Spleen (tissue), 11 donors: Measurements from ENCODE around the gene FDPS. TPM values are rescaled to one million over a fixed set of nuclear protein-coding genes. Genes with fewer than 3 reads are reported as not detected.
A peak's percentile ranks its signal among the peaks of the same experiment; 100 is the strongest.

ENCODE experiments used
- DNase-seq: peaks from one replicate; pipeline ENCODE4 v3.0.0-alpha.2; 2020
- H3K27ac ChIP-seq, 8 donors: fragments of 200-600 bp; sonication (generic) in 7 of 8; 1 replicate in 4 of 8; 2 replicates in 4 of 8; pipeline versions ENCODE4 v1.5.0 to v1.8.0; 2016 to 2021; ENCODE audit warnings: inconsistent platforms in 4 of 8, mild to moderate bottlenecking in 4 of 8, moderate library complexity in 1 of 8
- H3K27me3 ChIP-seq, 7 donors: fragments of 200-600 bp; sonication (generic) in 6 of 7; replicated peaks in 1 of 7; 1 replicate in 4 of 7; 2 replicates in 3 of 7; pipeline versions ENCODE4 v1.5.0 to v1.8.0; 2016 to 2021; ENCODE audit warnings: inconsistent platforms in 3 of 7, mild to moderate bottlenecking in 1 of 7
- H3K36me3 ChIP-seq, 6 donors: fragments of 200-600 bp; sonication (generic) in 5 of 6; 1 replicate in 4 of 6; 2 replicates in 2 of 6; pipeline versions ENCODE4 v1.5.0 to v1.8.0; 2016 to 2021; ENCODE audit warnings: inconsistent platforms in 2 of 6
- H3K4me1 ChIP-seq, 6 donors: fragments of 200-600 bp; sonication (generic) in 5 of 6; 1 replicate in 3 of 6; 2 replicates in 3 of 6; pipeline versions ENCODE4 v1.5.0 to v1.8.0; 2016 to 2021; ENCODE audit warnings: inconsistent platforms in 3 of 6
- H3K4me3 ChIP-seq, 8 donors: fragments of 200-600 bp; sonication (generic) in 7 of 8; 1 replicate in 4 of 8; 2 replicates in 4 of 8; pipeline versions ENCODE4 v1.5.0 to v1.8.0; 2016 to 2021; ENCODE audit warnings: inconsistent platforms in 4 of 8, mild to moderate bottlenecking in 4 of 8, moderate library complexity in 2 of 8
- H3K9me3 ChIP-seq, 8 donors: fragments of 200-600 bp; sonication (generic) in 7 of 8; 1 replicate in 4 of 8; 2 replicates in 4 of 8; pipeline versions ENCODE4 v1.5.0 to v1.8.0; 2016 to 2021; ENCODE audit warnings: inconsistent platforms in 4 of 8
- CTCF ChIP-seq, 11 experiments: fragments of 200-600 bp in 7 of 11; fragments of 450-650 bp in 4 of 11; sonication (generic) in 4 of 11; IDR thresholded peaks in 8 of 11; conservative IDR thresholded peaks in 3 of 11; 1 replicate in 7 of 11; 2 replicates in 4 of 11; pipeline versions ENCODE4 v1.4.0 to v1.8.0; 2016 to 2021; ENCODE audit warnings: antibody characterized with exemption in 11 of 11, inconsistent platforms in 4 of 11, mild to moderate bottlenecking in 1 of 11
- POLR2A ChIP-seq, 3 donors: fragments of 450-650 bp; IDR thresholded peaks; one replicate each; pipeline ENCODE4 v1.5.1; 2017; ENCODE audit warnings: antibody characterized with exemption in 3 of 3, mild to moderate bottlenecking in 1 of 3
- POLR2AphosphoS5 ChIP-seq, 3 donors: sonication (generic); formaldehyde crosslinking; IDR thresholded peaks; one replicate each; pipeline ENCODE4 v1.5.1; 2017; ENCODE audit warnings: antibody characterized with exemption in 3 of 3
- WGBS, 5 donors: extraction: QIAGEN DNeasy Blood & Tissue Kit in 3 of 5; methylation state at CpG; one replicate each; pipeline versions ENCODE4 v1.1.5 to v1.1.7; 2013 to 2018; 5-methylcytosine and 5-hydroxymethylcytosine counted together
- intact Hi-C: fragments of 100-400 bp; cut with DNase I; formaldehyde crosslinking; loops from one replicate; pipeline ENCODE4 v1.15.0; 2023; ENCODE audit warnings: low total_unique reads
- polyA plus RNA-seq, 3 donors: library from polyadenylated mRNA; stranded (reverse); fragments of 200-250 nt; gene quantifications; one replicate each; pipeline ENCODE4 v1.2.1, GENCODE V29; 2013
- total RNA-seq, 7 donors: library from RNA; depleted of rRNA in 3 of 7; stranded (reverse); fragments of >200 nt in 3 of 7; fragmentation: NEBNext Ultra II Directional in 4 of 7; extraction: Animal tissue kit (Norgen Biotek cat#: 25700) in 4 of 7; gene quantifications; one replicate each; pipeline versions ENCODE4 v1.1.0 to v1.2.1, GENCODE V29; 2016 to 2021
- donor health status: healthy with polysubstance abuse.
- donor health status: DM: no; HTN: no; CAD: no; lungs with moderate emphysema.
- donor health status: DM: no; HTN: no; CAD: no.
- donor health status: Bipolar disorder and iron deficiency.
- donor health status: healthy.
- donor health status: DM: no; HTN: no; CAD: no.
- donor health status: DM: yes; HTN: yes; CAD: no.

Gene FDPS
- total and polyA plus RNA-seq, 10 donors, result 84.5 to 134 (median 105) TPM

GRCh38 chr1:155324037-155324716 is 15.5 kb downstream of the FDPS start:
- intact Hi-C loops, result loop anchor here (10.0 kb wide), 1 partner anchor 49 kb away; the partner anchor contains the start of genes CLK2 and HCN3
- Histone ChIP-seq H3K27me3 (no peaks in the 10 kb centered on the region), H3K36me3 (peaks cover 0 to 34% (median 12%) of the 10 kb centered on the region in 6 donors), H3K27ac (peak overlapping the region; percentile 95 to 99 (median 96)), H3K4me3 (peak overlapping the region; percentile 80 to 97 (median 89)), H3K4me1 (peaks cover 20 to 69% (median 48%) of the 10 kb centered on the region in 6 donors), H3K9me3 (no peaks in the 10 kb centered on the region)
- TF ChIP-seq POLR2AphosphoS5 (IDR thresholded peaks at IDR 0.05), result peak; percentile 89 to 92 (median 91)
- peak in 2 of 11 experiments; percentile 9 for TF ChIP-seq CTCF (IDR thresholded peaks at IDR 0.05 in 8 of 11, conservative IDR thresholded peaks at IDR 0.05 in 3 of 11)
- peak in 2 of 3 donors; percentile 52 to 65 for TF ChIP-seq POLR2A (IDR thresholded peaks at IDR 0.05)
- peak; percentile 98 for DNase-seq
- 0 to 1% (median 0%) methylated on average over 9 to 44 of the region's 44 CpGs for WGBS, 5 donors

GRCh38 chr1:155324717-155325602 is 16.3 kb downstream of the FDPS start:
- H3K27ac ChIP-seq, result peak overlapping the region; percentile 95 to 99 (median 96)
- H3K4me1 ChIP-seq, result peaks cover 19 to 61% (median 45%) of the 10 kb centered on the region in 6 donors
- H3K36me3 ChIP-seq, result peaks cover 0 to 35% (median 13%) of the 10 kb centered on the region in 6 donors
- WGBS, 5 donors, result 16 to 22% (median 19%) methylated on average over 39 to 59 of the region's 59 CpGs
- intact Hi-C loops, result loop anchor here (10.0 kb wide), 1 partner anchor 50 kb away; the partner anchor contains the start of genes CLK2 and HCN3
- H3K27me3 ChIP-seq, result no peaks in the 10 kb centered on the region
- no peaks in the 10 kb centered on the region for H3K9me3 ChIP-seq
- peak overlapping the region; percentile 80 to 97 (median 89) for H3K4me3 ChIP-seq
- TF ChIP-seq POLR2AphosphoS5 (IDR thresholded peaks at IDR 0.05) (peak in 1 of 3 donors; percentile 49), CTCF (IDR thresholded peaks at IDR 0.05 in 8 of 11, conservative IDR thresholded peaks at IDR 0.05 in 3 of 11) (peak in 7 of 11 experiments; percentile 20 to 54 (median 35)), POLR2A (IDR thresholded peaks at IDR 0.05) (no peak)
- peak; percentile 86 for DNase-seq

GRCh38 chr1:155325603-155325893 is 16.9 kb downstream of the FDPS start:
- intact Hi-C loops, result loop anchor here (10.0 kb wide), 1 partner anchor 51 kb away; the partner anchor contains the start of genes CLK2 and HCN3
- H3K27me3 ChIP-seq, result no peaks in the 10 kb centered on the region
- WGBS, 5 donors, result 69 to 77% (median 70%) methylated on average over 6 of the region's 6 CpGs
- H3K4me1 ChIP-seq, result peaks cover 13 to 55% (median 40%) of the 10 kb centered on the region in 6 donors
- no peak for DNase-seq
- H3K27ac ChIP-seq, result peak overlapping the region in 5 of 8 donors; percentile 95 to 99 (median 98)
- H3K36me3 ChIP-seq, result peaks cover 0 to 41% (median 19%) of the 10 kb centered on the region in 6 donors
- peak overlapping the region in 4 of 8 donors; percentile 82 to 97 (median 91) for H3K4me3 ChIP-seq
- TF ChIP-seq POLR2A (IDR thresholded peaks at IDR 0.05) (no peak), CTCF (IDR thresholded peaks at IDR 0.05 in 8 of 11, conservative IDR thresholded peaks at IDR 0.05 in 3 of 11) (no peak), POLR2AphosphoS5 (IDR thresholded peaks at IDR 0.05) (no peak)
- no peaks in the 10 kb centered on the region for H3K9me3 ChIP-seq
